H1 (cell line): ENCODE measurements around the gene APLP1. TPM values are rescaled to one million over a fixed set of nuclear protein-coding genes. Genes with fewer than 3 reads are reported as not detected.

Source experiments
- CTCF ChIA-PET: fragments of 300-600 bp; sonication (Branson Sonifier 250); formaldehyde crosslinking; loops from one replicate; lab custom pipeline; 2021; ENCODE audit not compliant: partially characterized antibody; lab: Charles Lee
- POLR2A ChIA-PET: fragments of 300-600 bp; sonication (Branson Sonifier 250); formaldehyde crosslinking; loops from one replicate; lab custom pipeline; 2021; ENCODE audit warnings: inconsistent platforms; ENCODE audit not compliant: partially characterized antibody; lab: Charles Lee
- DNase-seq, 2 experiments: peaks; one replicate each; pipeline versions ENCODE4 v3.0.0 to v3.0.0-alpha.2; 2010 to 2022; ENCODE audit warnings: low spot score in 2 of 2, low read depth in 1 of 2, mixed read lengths in 1 of 2
- FAIRE-seq: peaks from 2 replicates; lab custom pipeline; 2011; peaks lifted over from hg19 to GRCh38; lab: Jason Lieb, UNC
- H2AFZ ChIP-seq: 2 replicates; pipeline ENCODE4 v1.8.1; 2012; ENCODE audit warnings: low read length, inconsistent platforms
- H2AK5ac ChIP-seq: 2 replicates; pipeline ENCODE4 v1.6.1; 2013; ENCODE audit warnings: low read depth, low read length
- H2BK120ac ChIP-seq: replicated peaks from 2 replicates; pipeline ENCODE3; 2013; ENCODE audit warnings: low read depth, low read length, inconsistent platforms
- H2BK12ac ChIP-seq: 2 replicates; pipeline ENCODE4 v1.6.1; 2013; ENCODE audit warnings: low read depth, low read length
- H2BK15ac ChIP-seq: 2 replicates; pipeline ENCODE4 v1.6.1; 2013; ENCODE audit warnings: low read length
- H2BK20ac ChIP-seq: 2 replicates; pipeline ENCODE4 v1.6.1; 2013; ENCODE audit warnings: low read length
- H2BK5ac ChIP-seq: 2 replicates; pipeline ENCODE4 v1.6.1; 2013; ENCODE audit warnings: low read depth, low read length
- H3K14ac ChIP-seq: 2 replicates; pipeline ENCODE4 v1.6.1; 2013; ENCODE audit warnings: inconsistent platforms; ENCODE audit not compliant: insufficient read length
- H3K18ac ChIP-seq: 2 replicates; pipeline ENCODE4 v1.6.1; 2013; ENCODE audit warnings: low read length; ENCODE audit errors: extremely low read depth
- H3K23ac ChIP-seq: 2 replicates; pipeline ENCODE4 v1.6.1; 2013; ENCODE audit warnings: inconsistent platforms; ENCODE audit not compliant: insufficient read length
- H3K23me2 ChIP-seq: 2 replicates; pipeline ENCODE4 v1.6.1; 2013; ENCODE audit warnings: low read depth, low read length
- H3K27ac ChIP-seq: 2 replicates; pipeline ENCODE4 v1.6.1; 2011; ENCODE audit warnings: low read depth, low read length, inconsistent platforms
- H3K27me3 ChIP-seq, 4 experiments: replicated peaks in 1 of 4; 1 replicate in 1 of 4; 2 replicates in 3 of 4; pipeline versions ENCODE4 v1.6.1 to v1.8.1; 2011 to 2013; ENCODE audit warnings: low read length in 3 of 4, mild to moderate bottlenecking in 3 of 4, inconsistent platforms in 2 of 4, mixed read lengths in 2 of 4, moderate library complexity in 1 of 4; ENCODE audit not compliant: control insufficient read depth in 3 of 4, insufficient read depth in 3 of 4; ENCODE audit errors: extremely low read depth in 1 of 4
- H3K36me3 ChIP-seq, 4 experiments: 2 replicates each; pipeline versions ENCODE4 v1.6.1 to v1.8.1; 2011 to 2013; ENCODE audit warnings: mild to moderate bottlenecking in 4 of 4, low read length in 3 of 4, moderate library complexity in 2 of 4, control low read depth in 1 of 4, inconsistent platforms in 1 of 4; ENCODE audit not compliant: insufficient read depth in 4 of 4, control insufficient read depth in 2 of 4
- H3K4ac ChIP-seq: replicated peaks from 2 replicates; pipeline ENCODE3; 2013; ENCODE audit warnings: low read length, low read depth, mixed read lengths, inconsistent platforms; ENCODE audit not compliant: insufficient read length
- H3K4me1 ChIP-seq, 4 experiments: replicated peaks in 1 of 4; 1 replicate in 1 of 4; 2 replicates in 3 of 4; pipeline versions ENCODE4 v1.6.1 to v1.8.1; 2011 to 2013; ENCODE audit warnings: low read length in 3 of 4, inconsistent platforms in 2 of 4, mixed read lengths in 1 of 4; ENCODE audit not compliant: insufficient read depth in 4 of 4, control insufficient read depth in 3 of 4
- H3K4me2 ChIP-seq, 2 experiments: 2 replicates each; pipeline versions ENCODE4 v1.6.1 to v1.8.1; 2011 to 2013; ENCODE audit warnings: low read depth in 2 of 2, low read length in 2 of 2, control low read depth in 1 of 2, inconsistent platforms in 1 of 2, mild to moderate bottlenecking in 1 of 2; ENCODE audit not compliant: insufficient read depth in 1 of 2
- H3K4me3 ChIP-seq, 4 experiments: fragments of 200-600, 300-600 bp in 1 of 4; sonication (generic), shearing (Covaris generic), sonication (Bioruptor Twin) in 1 of 4; 2 replicates each; pipeline versions ENCODE4 v1.5.1 to v1.8.1; 2011 to 2016; ENCODE audit warnings: low read length in 4 of 4, low read depth in 3 of 4, control low read depth in 2 of 4, inconsistent platforms in 2 of 4, mild to moderate bottlenecking in 2 of 4, mixed read lengths in 1 of 4, moderate library complexity in 1 of 4; ENCODE audit not compliant: insufficient read depth in 2 of 4; ENCODE audit errors: extremely low read depth in 1 of 4
- H3K56ac ChIP-seq: replicated peaks from 2 replicates; pipeline ENCODE3; 2013; ENCODE audit warnings: low read depth, mild to moderate bottlenecking, mixed read lengths, low read length, inconsistent platforms; ENCODE audit not compliant: insufficient read length
- H3K79me1 ChIP-seq: 2 replicates; pipeline ENCODE4 v1.6.1; 2013; ENCODE audit warnings: low read depth, low read length, control low read depth
- H3K79me2 ChIP-seq, 2 experiments: 2 replicates each; pipeline versions ENCODE4 v1.6.1 to v1.8.1; 2012 to 2013; ENCODE audit warnings: low read length in 2 of 2, mild to moderate bottlenecking in 2 of 2, inconsistent platforms in 1 of 2; ENCODE audit not compliant: insufficient read depth in 2 of 2, control insufficient read depth in 1 of 2
- H3K9ac ChIP-seq, 4 experiments: replicated peaks in 1 of 4; 1 replicate in 1 of 4; 2 replicates in 3 of 4; pipeline versions ENCODE4 v1.6.1 to v1.8.1; 2011 to 2013; ENCODE audit warnings: low read depth in 3 of 4, low read length in 3 of 4, control low read depth in 2 of 4, mild to moderate bottlenecking in 2 of 4, moderate library complexity in 2 of 4, inconsistent platforms in 1 of 4; ENCODE audit errors: extremely low read depth in 1 of 4
- H3K9me3 ChIP-seq, 2 experiments: 2 replicates each; pipeline versions ENCODE4 v1.6.1 to v1.8.1; 2012 to 2013; ENCODE audit warnings: mild to moderate bottlenecking in 2 of 2, moderate library complexity in 2 of 2, control low read depth in 1 of 2, inconsistent platforms in 1 of 2, low read depth in 1 of 2, low read length in 1 of 2, mixed read lengths in 1 of 2; ENCODE audit not compliant: insufficient read depth in 2 of 2
- H4K20me1 ChIP-seq, 2 experiments: replicated peaks in 1 of 2; 2 replicates each; pipeline versions ENCODE3 to v1.8.1; 2011 to 2013; ENCODE audit warnings: inconsistent platforms in 2 of 2, low read length in 2 of 2, mild to moderate bottlenecking in 1 of 2; ENCODE audit not compliant: insufficient read depth in 2 of 2, control insufficient read depth in 1 of 2
- H4K5ac ChIP-seq: 2 replicates; pipeline ENCODE4 v1.6.1; 2013; ENCODE audit warnings: low read length, low read depth, mixed read lengths, inconsistent platforms; ENCODE audit not compliant: insufficient read length
- H4K8ac ChIP-seq: 2 replicates; pipeline ENCODE4 v1.8.0; 2013; ENCODE audit warnings: mild to moderate bottlenecking, moderate library complexity, low read length, inconsistent platforms; ENCODE audit not compliant: insufficient read depth; ENCODE audit errors: extremely low read depth
- H4K91ac ChIP-seq: replicated peaks from 2 replicates; pipeline ENCODE3; 2013; ENCODE audit warnings: low read length, mixed read lengths, inconsistent platforms; ENCODE audit not compliant: insufficient read length
- CTBP2 ChIP-seq: IDR thresholded peaks from 2 replicates; pipeline ENCODE4 v1.7.0; 2011; ENCODE audit warnings: borderline replicate concordance, mild to moderate bottlenecking, moderate library complexity, mixed read lengths, low read length; ENCODE audit not compliant: insufficient read depth, insufficient read length
- GTF2F1 ChIP-seq: IDR thresholded peaks from 2 replicates; pipeline ENCODE4 v1.6.1; 2012; ENCODE audit warnings: low read depth, low read length, improper control_type of control experiment, borderline replicate concordance
- MAFK ChIP-seq: IDR thresholded peaks from 2 replicates; pipeline ENCODE4 v1.6.1; 2012; ENCODE audit warnings: low read depth, mild to moderate bottlenecking, improper control_type of control experiment, low read length
- SIX5 ChIP-seq: IDR thresholded peaks from 2 replicates; pipeline ENCODE4 v1.6.1; 2011; ENCODE audit warnings: mild to moderate bottlenecking, low read depth, low read length
- TBP ChIP-seq: IDR thresholded peaks from 2 replicates; pipeline ENCODE4 v1.6.1; 2011; ENCODE audit warnings: low read depth, low read length, improper control_type of control experiment
- TCF12 ChIP-seq: IDR thresholded peaks from 2 replicates; pipeline ENCODE4 v1.6.1; 2011; ENCODE audit warnings: low read depth, mild to moderate bottlenecking, low read length
- YY1 ChIP-seq: IDR thresholded peaks from 2 replicates; pipeline ENCODE4 v1.6.1; 2011; ENCODE audit warnings: low read depth, mild to moderate bottlenecking, low read length
- WGBS, 2 experiments: shearing (Covaris generic) in 1 of 2; methylation state at CpG; one replicate each; pipeline versions ENCODE4 v1.1.6 to v1.1.7; 2013 to 2015; ENCODE audit warnings: low lambda C conversion rate in 2 of 2, mixed read lengths in 2 of 2, inconsistent platforms in 1 of 2, low coverage in 1 of 2, missing lambda C conversion rate in 1 of 2; ENCODE audit not compliant: insufficient replicate concordance in 2 of 2, insufficient coverage in 1 of 2, insufficient read length in 1 of 2; ENCODE audit errors: extremely low coverage in 1 of 2, missing lambda C conversion rate in 1 of 2; 5-methylcytosine and 5-hydroxymethylcytosine counted together
- polyA plus RNA-seq, 7 experiments: library from polyadenylated mRNA; depleted of rRNA in 3 of 7; stranded (reverse) in 5 of 7; unstranded in 2 of 7; fragments of >200 nt in 5 of 7; fragments of 200-250 nt in 2 of 7; gene quantifications; 1 replicate in 5 of 7; 2 replicates in 1 of 7; 4 replicates in 1 of 7; pipeline versions ENCODE4 v1.2.1 to v1.2.3, GENCODE V29; 2011 to 2013; ENCODE audit warnings: missing spikeins in 2 of 7, mixed read lengths in 2 of 7
- total RNA-seq: library from RNA; stranded (reverse); fragmentation: NEBNext Ultra II Directional; extraction: Animal tissue kit (Norgen Biotek cat#: 25700); gene quantifications from 2 replicates; pipeline ENCODE4 v1.2.1, GENCODE V29; 2021

APLP1 gene
- total and polyA plus RNA-seq, 2 of the 8 experiments (the other 6 are each of a cell fraction or from before 2014, with no cell fraction given): 19.9 to 22.0 TPM

- TF ChIP-seq TCF12 (no peak), CTBP2 (no peak), MAFK (no peak), TBP (no peak), SIX5 (no peak), GTF2F1 (no peak), YY1 (no peak)
- Histone ChIP-seq H2AK5ac (no peak overlapping the region), H2BK120ac (no peak overlapping the region), H3K4me3 (no peak overlapping the region), H3K23ac (no peak overlapping the region), H3K14ac (no peak overlapping the region), H4K91ac (no peak overlapping the region), H3K79me1 (no peaks in the 10 kb centered on the region; the same call in 1 of the 2 replicates), H3K4ac (no peak overlapping the region), H4K20me1 (peaks cover 0 to 3% of the 10 kb centered on the region in 2 experiments), H3K9ac (no peak overlapping the region), H3K56ac (no peak overlapping the region), H3K79me2 (peaks cover 0 to 8% of the 10 kb centered on the region in 2 experiments; a peak in 1 of 4 replicates), H3K4me1 (peaks cover 0 to 5% (median 1%) of the 10 kb centered on the region in 4 experiments; a peak in 5 of 7 replicates), H3K9me3 (no peaks in the 10 kb centered on the region), H3K18ac (no peak overlapping the region), H4K8ac (no peak overlapping the region; the same call in 1 of the 2 replicates), H4K5ac (no peak overlapping the region), H2BK20ac (no peak overlapping the region), H2BK12ac (no peak overlapping the region), H2AFZ (no peak overlapping the region), H3K27ac (no peak overlapping the region), H2BK5ac (no peak overlapping the region), H2BK15ac (no peak overlapping the region), H3K23me2 (peaks cover 4% of the 10 kb centered on the region; the same call in 1 of the 2 replicates), H3K4me2 (no peak overlapping the region), H3K27me3 (no peaks in the 10 kb centered on the region), H3K36me3 (peaks cover 10 to 43% (median 17%) of the 10 kb centered on the region in 4 experiments)
- DNase-seq: no peak
- POLR2A ChIA-PET: interaction anchor here (0.6 to 1.4 kb wide), 3 partner anchors 8 to 611 kb away, joined by 3 to 4 read pairs (median 3); no protein-coding TSS in a partner anchor
- CTCF ChIA-PET: interaction anchor here (0.8 kb wide), 1 partner anchor 14 kb away, joined by 3 read pairs; no protein-coding TSS in a partner anchor
- FAIRE-seq: no peak
- WGBS, 2 experiments: 94% methylated on average over 17 of the region's 21 CpGs; no CpG with 5 or more reads in 1 of the 2 experiments
These were observed 27.7 kb downstream of the APLP1 start for GRCh38 chr19:35895911-35896642.
